ENCODE data around the gene EFCAB9.

GRCh38 chr5:172207511-172207910 lies 13.5 kb downstream of the EFCAB9 start:
- no peak for TF ChIP-seq YY1 (IDR thresholded peaks at IDR 0.05; ENCODE audit: low read depth)
- no peak for TF ChIP-seq MAX (IDR thresholded peaks at IDR 0.05; ENCODE audit: low read depth)
- no peak for TF ChIP-seq MEF2A (IDR thresholded peaks at IDR 0.05; ENCODE audit: borderline replicate concordance, low read depth)
- TF ChIP-seq CTCF (IDR thresholded peaks at IDR 0.05): no peak
- TF ChIP-seq EP300 (IDR thresholded peaks at IDR 0.05; ENCODE audit: borderline replicate concordance in 1 of 2, low read depth in 1 of 2, low read length in 1 of 2): no peak
- TF ChIP-seq PBX3 (IDR thresholded peaks at IDR 0.05): no peak
- TF ChIP-seq FOXM1 (IDR thresholded peaks at IDR 0.05; ENCODE audit: low read depth): no peak
